K562 (cell line): Measurements from ENCODE around the gene DSC1. TPM values are rescaled to one million over a fixed set of nuclear protein-coding genes. Genes with fewer than 3 reads are reported as not detected.
A peak's percentile ranks its signal among the peaks of the same experiment; 100 is the strongest.

Experiments used
- ATAC-seq: fragments of 200-7000 bp; cut with Tn5 transposase; 3 replicates; pipeline ENCODE4 v1.9.1; 2020; ENCODE audit warnings: moderate library complexity
- BruUV-seq: library from RNA; stranded (reverse); fragments of 400-500 nt; replicated peaks from 2 replicates; lab custom pipeline; 2021; lab: Mats Ljungman, UMichigan
- CTCF ChIA-PET: fragments of 300-600 bp; formaldehyde crosslinking; extraction: SDS; loops from one replicate; lab custom pipeline; 2021; ENCODE audit warnings: low intra/inter-chr PET ratio; lab: Yijun Ruan, JAX
- POLR2A ChIA-PET: fragments of 300-600, 350-650 bp; sonication (Branson Sonifier 250); formaldehyde crosslinking; extraction: SDS; loops from one replicate; lab custom pipeline; 2021; ENCODE audit warnings: antibody characterized with exemption, inconsistent platforms; lab: Yijun Ruan, JAX
- DNase-seq, 4 experiments: peaks; one replicate each; pipeline versions ENCODE4 v3.0.0 to v3.0.0-alpha.2; 2011 to 2018; ENCODE audit warnings: low spot score in 3 of 4, mixed read lengths in 3 of 4; ENCODE audit errors: extremely low read depth in 1 of 4
- FAIRE-seq: peaks from 2 replicates; lab custom pipeline; 2011; peaks lifted over from hg19 to GRCh38; lab: Jason Lieb, UNC
- H2AFZ ChIP-seq: 2 replicates; pipeline ENCODE4 v1.6.0; 2011; ENCODE audit warnings: low read depth, low read length, control low read depth, inconsistent platforms
- H3K27ac ChIP-seq: fragments of 200-600 bp; 3 replicates; pipeline ENCODE4 v1.8.0; 2011; ENCODE audit warnings: low read depth, mild to moderate bottlenecking, control low read depth, inconsistent platforms, low read length, moderate library complexity, mixed read lengths; ENCODE audit errors: extremely low read depth
- H3K27me3 ChIP-seq, 2 experiments: fragments of 300-600 bp in 1 of 2; 2 replicates in 1 of 2; 3 replicates in 1 of 2; pipeline versions ENCODE4 v1.6.0 to v1.8.0; 2011; ENCODE audit warnings: inconsistent platforms in 2 of 2, low read length in 2 of 2, mild to moderate bottlenecking in 1 of 2, mixed read lengths in 1 of 2, moderate library complexity in 1 of 2; ENCODE audit not compliant: control insufficient read depth in 2 of 2, insufficient read depth in 2 of 2
- H3K36me3 ChIP-seq: fragments of 300-600 bp; 3 replicates; pipeline ENCODE4 v1.8.0; 2011; ENCODE audit warnings: mild to moderate bottlenecking, low read length, inconsistent platforms; ENCODE audit not compliant: control insufficient read depth, insufficient read depth
- H3K4me1 ChIP-seq, 2 experiments: fragments of 200-600 bp in 1 of 2; replicated peaks in 1 of 2; 2 replicates in 1 of 2; 3 replicates in 1 of 2; pipeline versions ENCODE4 v1.5.1 to v1.8.0; 2011; ENCODE audit warnings: inconsistent platforms in 2 of 2, low read length in 2 of 2, mild to moderate bottlenecking in 1 of 2, mixed read lengths in 1 of 2, moderate library complexity in 1 of 2; ENCODE audit not compliant: control insufficient read depth in 2 of 2, insufficient read depth in 2 of 2
- H3K4me2 ChIP-seq: 2 replicates; pipeline ENCODE4 v1.6.1; 2011; ENCODE audit warnings: low read length, control low read depth, inconsistent platforms, mixed read lengths; ENCODE audit not compliant: insufficient read depth
- H3K4me3 ChIP-seq: fragments of 200-600 bp; sonication (generic), shearing (Covaris generic); 2 replicates; pipeline ENCODE4 v1.5.1; 2016; ENCODE audit warnings: control low read depth, inconsistent platforms
- H3K79me2 ChIP-seq: fragments of 200-600 bp; 3 replicates; pipeline ENCODE4 v1.8.0; 2011; ENCODE audit warnings: low read length, inconsistent platforms; ENCODE audit not compliant: control insufficient read depth, insufficient read depth
- H3K9ac ChIP-seq, 2 experiments: 2 replicates each; pipeline versions ENCODE4 v1.6.0 to v1.6.1; 2011; ENCODE audit warnings: low read depth in 2 of 2, low read length in 2 of 2, control low read depth in 1 of 2, inconsistent platforms in 1 of 2, mild to moderate bottlenecking in 1 of 2, mixed read lengths in 1 of 2; ENCODE audit not compliant: insufficient read depth in 1 of 2
- H3K9me1 ChIP-seq: one replicate; pipeline ENCODE4 v1.6.0; 2011; ENCODE audit warnings: inconsistent platforms, mild to moderate bottlenecking, low read length, moderate library complexity; ENCODE audit not compliant: control insufficient read depth, insufficient read depth
- H3K9me3 ChIP-seq: replicated peaks from 2 replicates; pipeline ENCODE4 v1.5.1; 2011; ENCODE audit warnings: low read depth, low read length, inconsistent platforms; ENCODE audit not compliant: control insufficient read depth, insufficient read depth
- H4K20me1 ChIP-seq: replicated peaks from 2 replicates; pipeline ENCODE4 v1.6.1; 2011; ENCODE audit warnings: low read length, inconsistent platforms, mixed read lengths; ENCODE audit not compliant: control insufficient read depth, insufficient read depth
- BRD4 ChIP-seq: fragments of 200-600 bp; sonication (generic); IDR thresholded peaks from 2 replicates; pipeline ENCODE4 v1.6.1; 2017; ENCODE audit warnings: inconsistent platforms
- BRF2 ChIP-seq: IDR thresholded peaks from 3 replicates; pipeline ENCODE4 v1.6.1; 2011; ENCODE audit warnings: borderline replicate concordance, mild to moderate bottlenecking; ENCODE audit not compliant: insufficient read length, insufficient read depth
- CXXC5 ChIP-seq: fragments of 250-450 bp; sonication (Bioruptor Pico); IDR thresholded peaks from 2 replicates; pipeline ENCODE4 v1.8.0; 2022; ENCODE audit warnings: inconsistent platforms, mild to moderate bottlenecking, moderate library complexity
- GTF2A2 ChIP-seq: IDR thresholded peaks from 2 replicates; pipeline ENCODE4 v1.6.1; 2016; ENCODE audit warnings: mild to moderate bottlenecking, missing genetic modification characterization, missing compliant biosample characterization
- NFATC3 ChIP-seq: fragments of 450-650 bp; IDR thresholded peaks from 2 replicates; pipeline ENCODE4 v1.6.1; 2017; ENCODE audit warnings: mild to moderate bottlenecking
- NFRKB ChIP-seq: fragments of 450-650 bp; IDR thresholded peaks from 2 replicates; pipeline ENCODE4 v1.6.1; 2016; ENCODE audit warnings: low read depth
- PRPF4 ChIP-seq: fragments of 200-400 bp; formaldehyde crosslinking; IDR thresholded peaks from one replicate; pipeline ENCODE4 v1.6.1; 2017; ENCODE audit warnings: low read length, low read depth, mild to moderate bottlenecking; ENCODE audit not compliant: insufficient read depth, poor library complexity, severe bottlenecking
- STAT6 ChIP-seq: sonication (generic); formaldehyde crosslinking; IDR thresholded peaks from 2 replicates; pipeline ENCODE4 v1.8.1; 2023; ENCODE audit warnings: mild to moderate bottlenecking, missing genetic modification reagents
- TCF3 ChIP-seq: sonication (generic); formaldehyde crosslinking; IDR thresholded peaks from 2 replicates; pipeline ENCODE4 v1.4.0; 2020; ENCODE audit warnings: mild to moderate bottlenecking, missing genetic modification reagents
- TCF7L2 ChIP-seq: fragments of 150-350 bp; IDR thresholded peaks from 2 replicates; pipeline ENCODE4 v1.6.1; 2016; ENCODE audit warnings: low read depth, mild to moderate bottlenecking, low read length, moderate library complexity
- ZBTB43 ChIP-seq: sonication (generic); formaldehyde crosslinking; IDR thresholded peaks from 2 replicates; pipeline ENCODE4 v1.8.0; 2023; ENCODE audit warnings: mild to moderate bottlenecking, missing genetic modification reagents
- ZNF24 ChIP-seq: fragments of 450-650 bp; IDR thresholded peaks from 2 replicates; pipeline ENCODE4 v1.6.1; 2016
- ZNF551 ChIP-seq: fragments of 250-450 bp; sonication (Bioruptor Pico); IDR thresholded peaks from 2 replicates; pipeline ENCODE4 v1.5.0; 2021; ENCODE audit warnings: mild to moderate bottlenecking, moderate library complexity
- ZNF766 ChIP-seq: fragments of 200-800 bp; sonication (Bioruptor generic); conservative IDR thresholded peaks from 2 replicates; pipeline ENCODE4 v1.6.1; 2016; ENCODE audit warnings: missing genetic modification characterization, missing compliant biosample characterization
- WGBS: fragments of 100-300 bp; shearing (Covaris generic); methylation state at CpG from one replicate; pipeline ENCODE4 v1.1.6; 2016; ENCODE audit warnings: low coverage, mixed read lengths; ENCODE audit not compliant: insufficient coverage; ENCODE audit errors: missing lambda C conversion rate; 5-methylcytosine and 5-hydroxymethylcytosine counted together
- in situ Hi-C: fragments of 300-500 bp; cut with MboI; formaldehyde crosslinking; loops from 4 replicates; pipeline ENCODE4 v1.15.0; 2018; ENCODE audit warnings: inconsistent platforms, mixed read lengths
- intact Hi-C: fragments of 100-400 bp; cut with micrococcal nuclease; formaldehyde crosslinking; loops from 2 replicates; pipeline ENCODE4 v1.14.2; 2022
- polyA plus RNA-seq, 8 experiments: library from polyadenylated mRNA; depleted of rRNA in 4 of 8; stranded (reverse) in 5 of 8; unstranded in 3 of 8; fragments of >200 nt; fragmentation: Nextera tagmentation in 2 of 8; fragmentation: Illumina TruSeq in 1 of 8; extraction: Ambion mirVana in 2 of 8; extraction: Trizol in 1 of 8; gene quantifications; 2 replicates each; pipeline versions ENCODE4 v1.2.1 to v1.2.3, GENCODE V29; 2011 to 2014; ENCODE audit warnings: inconsistent platforms in 1 of 8, missing spikeins in 1 of 8
- total RNA-seq, 7 experiments: library from RNA; depleted of rRNA in 6 of 7; stranded (reverse); fragments of >200 nt in 6 of 7; fragmentation: Illumina TruSeq in 2 of 7; extraction: Trizol in 2 of 7; gene quantifications; 2 replicates each; pipeline versions ENCODE4 v1.2.1 to v1.2.3, GENCODE V29; 2011 to 2021; ENCODE audit warnings: low replicate concordance in 1 of 7
- TF ChIP-seq, protein P1 (sequence below): sonication (generic); formaldehyde crosslinking; IDR thresholded peaks from 2 replicates; pipeline ENCODE4 v1.8.0; 2022; ENCODE audit warnings: missing genetic modification reagents, mild to moderate bottlenecking, moderate library complexity, borderline replicate concordance

Gene DSC1
- total and polyA plus RNA-seq, 9 of the 15 experiments (the other 6 are each of a cell fraction or from before 2014, with no cell fraction given): 0.04 to 0.07 (median 0.05) TPM; not detected in 4

DNA sequence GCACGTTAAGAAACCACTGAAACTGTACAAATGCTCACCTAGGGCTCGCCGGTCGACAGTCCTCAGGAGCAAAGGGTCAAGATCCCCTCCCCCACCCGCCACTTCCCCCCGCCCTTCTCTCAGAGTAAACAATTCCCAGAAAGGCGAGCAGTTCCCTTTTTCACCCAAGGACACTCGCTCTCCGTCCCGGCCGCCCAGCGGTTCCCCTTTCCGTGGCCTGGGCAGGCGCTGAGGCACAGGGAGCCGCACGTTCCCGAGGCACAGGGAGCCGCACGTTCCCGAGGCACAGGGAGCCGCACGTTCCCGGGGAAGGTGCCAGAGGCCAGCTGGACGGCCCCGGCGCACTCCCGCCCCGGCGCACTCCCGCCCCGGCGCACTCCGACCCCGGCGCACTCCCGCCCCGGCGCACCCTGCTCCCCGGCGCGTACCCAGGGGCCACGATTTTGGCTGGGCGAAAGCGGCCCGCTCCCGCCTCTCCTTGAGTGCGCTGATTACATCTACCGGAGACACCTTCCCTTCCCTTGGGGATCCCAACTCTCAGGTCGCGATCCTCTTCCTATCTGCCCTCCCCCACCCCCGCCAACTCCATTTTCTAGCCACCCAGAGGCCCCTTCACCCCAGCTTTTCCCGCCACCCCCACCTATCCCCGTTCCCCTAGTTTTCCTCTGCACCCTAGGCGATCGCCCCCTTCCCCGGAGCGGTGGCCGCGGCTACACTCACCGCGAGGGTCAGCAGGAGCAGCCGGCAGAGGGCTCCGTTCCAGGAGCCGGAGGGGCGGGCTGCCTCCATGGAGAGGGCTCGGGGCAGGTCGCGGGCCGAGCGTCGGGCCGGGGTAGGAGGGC lies 61.3 kb downstream of the DSC1 start:
- H3K9me3 ChIP-seq: no peaks in the 10 kb centered on the region
- peak overlapping the region; percentile 78 for H3K27ac ChIP-seq
- CTCF ChIA-PET: no interaction called here
- in situ Hi-C loops (no loop called here), intact Hi-C loops (loop anchor here (2.0 to 10.0 kb wide), 3 partner anchors 96 to 993 kb away; partner anchors contain the start of genes DSG2 and RNF138)
- H3K79me2 ChIP-seq: peaks cover 38% of the 10 kb centered on the region
- no peaks in the 10 kb centered on the region for H3K27me3 ChIP-seq
- H3K36me3 ChIP-seq: no peaks in the 10 kb centered on the region
- 0% methylated on average over 41 of the region's 72 CpGs for WGBS
- peak; percentile 54 to 87 (median 70) for DNase-seq
- no peaks in the 10 kb centered on the region for H3K9me1 ChIP-seq
- POLR2A ChIA-PET: interaction anchor here (0.6 to 1.8 kb wide), 4 partner anchors 13 to 572 kb away, joined by 3 to 7 read pairs (median 4); no protein-coding TSS in a partner anchor
- BruUV-seq: no TSS peak
- H3K4me3 ChIP-seq: peak overlapping the region; percentile 72
- peak; percentile 74 for ATAC-seq
- peaks cover 14 to 28% of the 10 kb centered on the region in 2 experiments for H3K4me1 ChIP-seq
- FAIRE-seq: no peak
- H3K9ac ChIP-seq: peak overlapping the region; percentile 69 to 94
- H3K4me2 ChIP-seq: peak overlapping the region; percentile 78
- H4K20me1 ChIP-seq: no peaks in the 10 kb centered on the region
- H2AFZ ChIP-seq: peak overlapping the region; percentile 82
- no peak for TF ChIP-seq ZNF24
- no peak for TF ChIP-seq TCF7L2
- no peak for TF ChIP-seq NFATC3
- no peak for TF ChIP-seq BRF2
- no peak for TF ChIP-seq ZNF551 (CRISPR knock-in tag)
- peak; percentile 76 for TF ChIP-seq CXXC5 (CRISPR knock-in tag)
- TF ChIP-seq BRD4: peak; percentile 50; the same call in 1 of the 2 replicates
- TF ChIP-seq, protein P1, sequence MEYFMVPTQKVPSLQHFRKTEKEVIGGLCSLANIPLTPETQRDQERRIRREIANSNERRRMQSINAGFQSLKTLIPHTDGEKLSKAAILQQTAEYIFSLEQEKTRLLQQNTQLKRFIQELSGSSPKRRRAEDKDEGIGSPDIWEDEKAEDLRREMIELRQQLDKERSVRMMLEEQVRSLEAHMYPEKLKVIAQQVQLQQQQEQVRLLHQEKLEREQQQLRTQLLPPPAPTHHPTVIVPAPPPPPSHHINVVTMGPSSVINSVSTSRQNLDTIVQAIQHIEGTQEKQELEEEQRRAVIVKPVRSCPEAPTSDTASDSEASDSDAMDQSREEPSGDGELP (CRISPR knock-in tag): peak; percentile 79
- no peak for TF ChIP-seq GTF2A2 (tag)
- TF ChIP-seq TCF3: 0 out of 2 replicates have a peak, but pooled peaks have one; percentile 10
- TF ChIP-seq STAT6 (CRISPR knock-in tag): no peak
- TF ChIP-seq ZNF766 (CRISPR knock-in tag): peak; percentile 76
- TF ChIP-seq ZBTB43: no peak
- TF ChIP-seq PRPF4: no peak
- TF ChIP-seq NFRKB: no peak; the same call in 1 of the 2 replicates
